T-helper 1 cell (primary cell): ENCODE data around the gene NDOR1.
A peak's percentile ranks its signal among the peaks of the same experiment; 100 is the strongest.
"Not testable (repeated sequence)": the region's sequence is repeated elsewhere in the genome, so short reads cannot be mapped to it uniquely, and the experiment has no call there.

ENCODE experiments used
- DNase-seq, 5 donors: peaks; one replicate each; pipeline ENCODE4 v3.0.0-alpha.2; 2012 to 2020

NDOR1 gene

DNA sequence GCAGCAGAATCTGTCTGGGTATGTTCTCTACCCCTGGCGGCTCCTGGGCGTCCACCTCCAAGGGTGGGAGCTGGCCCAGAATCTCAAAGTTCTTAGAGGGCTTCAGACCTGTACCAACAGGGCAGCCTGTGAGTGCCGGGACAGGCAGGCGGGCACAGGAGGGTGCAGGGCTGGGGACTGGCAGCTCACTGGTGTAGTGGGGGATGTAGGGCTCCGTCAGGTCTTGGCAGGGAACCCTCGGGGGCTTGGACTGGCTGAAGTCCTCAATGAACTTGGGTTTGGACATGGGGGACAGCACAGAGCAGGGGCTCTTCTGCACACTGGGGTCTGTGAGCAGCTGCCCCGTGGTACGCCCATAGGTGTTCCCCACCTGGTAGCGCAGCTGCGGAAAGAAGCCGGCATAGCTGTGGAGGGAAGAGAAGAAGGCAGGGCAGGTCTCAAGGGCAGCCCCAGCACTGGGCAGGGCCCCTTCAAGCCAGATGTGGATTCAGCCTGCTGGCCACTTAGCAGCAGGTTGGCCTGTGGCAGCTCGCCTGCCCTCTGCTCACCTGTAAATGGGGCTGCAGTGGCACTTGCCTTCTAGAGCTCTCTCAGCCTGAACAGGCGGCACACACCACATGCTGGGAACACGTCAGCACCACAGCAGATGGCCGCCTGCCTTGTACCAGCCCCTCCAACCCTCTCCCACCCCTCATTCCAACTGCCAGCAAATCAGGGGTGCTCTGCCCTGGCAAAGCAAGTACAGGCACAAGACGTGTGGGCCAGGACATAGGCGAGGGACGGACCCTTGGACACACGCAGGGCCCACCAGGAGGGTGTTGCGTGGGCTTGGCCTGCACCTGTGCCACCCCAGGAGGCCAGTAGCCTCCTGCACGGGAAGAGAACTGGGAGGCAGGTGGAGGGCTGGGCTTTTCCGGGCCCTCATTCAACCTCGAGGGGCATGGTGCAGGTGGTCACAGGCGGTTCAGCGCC, 40.2 kb downstream of the NDOR1 start:
- DNase-seq = no peak

DNA sequence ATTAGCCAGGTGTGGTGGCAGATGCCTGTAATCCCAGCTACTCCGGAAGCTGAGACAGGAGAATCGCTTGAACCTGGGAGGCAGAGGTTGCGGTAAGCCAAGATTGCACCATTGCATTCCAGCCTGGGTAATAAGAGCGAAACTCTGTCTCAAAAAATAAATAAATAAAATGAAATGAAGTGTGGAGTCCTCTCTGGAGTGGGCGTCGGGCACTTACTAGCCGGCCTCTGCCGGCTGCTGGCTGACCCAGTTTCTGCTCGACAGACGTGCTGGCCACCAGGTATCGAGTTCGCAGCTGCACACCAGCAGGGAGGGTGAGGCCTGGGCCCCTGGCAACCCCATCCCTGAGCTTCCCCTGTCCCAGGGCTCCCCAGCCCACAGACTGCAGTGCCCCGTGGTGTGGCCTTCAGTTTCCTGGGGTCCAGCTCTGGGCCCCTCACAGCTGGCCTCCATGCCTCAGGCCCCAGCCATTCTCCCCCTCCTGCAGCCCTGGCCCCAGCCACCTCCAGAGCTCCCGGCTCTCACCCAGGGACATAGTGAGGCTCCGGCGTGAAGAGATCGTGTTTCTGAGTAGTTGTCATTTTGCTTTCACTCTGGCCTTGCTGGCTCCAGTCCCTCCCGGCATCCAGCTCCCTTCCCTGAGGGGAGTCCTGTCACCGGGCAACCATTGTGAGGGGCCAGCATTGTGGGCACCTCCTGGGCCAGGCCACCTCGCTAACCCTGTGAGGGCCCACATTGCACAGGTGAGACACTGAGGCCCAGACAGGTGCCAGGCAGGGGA, 41.8 kb downstream of the NDOR1 start:
- DNase-seq = no peak

DNA sequence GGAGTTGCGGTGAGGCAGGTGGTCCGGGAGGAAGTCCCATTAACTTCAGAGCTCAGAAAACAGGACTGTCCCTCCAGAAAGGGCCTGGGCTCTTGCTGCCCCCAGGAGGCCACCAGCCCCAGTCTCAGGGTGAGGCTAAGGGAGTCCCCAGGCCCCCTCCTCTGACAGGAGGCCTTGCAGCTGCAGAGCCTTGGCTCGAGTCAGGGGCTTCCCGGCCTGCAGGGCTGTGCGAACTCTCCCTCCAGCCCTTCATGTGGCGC, 42.3 kb downstream of the NDOR1 start:
- DNase-seq = no peak

DNA sequence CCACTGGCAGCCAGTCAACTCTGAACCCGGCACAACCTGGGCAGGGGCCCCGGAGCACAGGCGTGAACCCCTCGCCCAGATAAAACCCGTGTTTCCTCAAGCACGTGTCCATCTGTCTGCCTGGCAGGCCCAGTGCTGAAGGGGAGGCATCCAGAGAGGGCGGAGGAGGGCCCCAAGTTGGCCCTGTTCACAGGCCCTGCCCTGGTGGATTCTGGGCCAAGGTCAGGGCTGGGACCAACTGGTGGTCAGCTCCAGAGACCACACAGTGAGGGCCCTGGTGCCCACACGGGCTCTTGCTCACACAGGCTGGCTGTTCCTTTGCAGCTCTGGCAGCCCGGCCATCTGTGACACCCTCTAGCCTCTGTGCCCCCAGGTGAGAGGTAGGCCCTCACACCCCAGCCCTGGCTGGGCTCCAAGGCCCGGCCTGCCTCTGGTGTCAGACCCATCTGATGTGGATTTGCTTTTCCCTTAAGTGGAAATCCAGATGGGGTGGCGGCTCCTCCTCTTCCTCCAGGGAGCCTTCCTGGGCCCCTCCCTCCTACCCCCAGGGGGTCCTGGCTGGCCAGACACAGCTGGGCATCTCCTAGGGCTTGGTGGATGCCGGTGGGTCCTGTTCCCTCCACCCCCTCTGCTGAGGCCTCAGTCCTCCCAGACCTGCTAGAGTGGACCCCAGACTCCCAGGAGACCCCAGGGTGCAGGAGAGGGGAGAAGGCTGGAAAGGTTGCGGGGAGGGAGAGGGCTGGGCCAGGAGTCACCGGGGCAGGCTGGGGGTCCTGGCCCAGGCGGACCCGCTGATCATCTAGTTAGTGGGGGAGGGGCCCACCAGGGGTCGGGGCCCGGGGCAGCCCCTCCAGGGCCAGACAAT, 45.1 kb downstream of the NDOR1 start:
- no peak for DNase-seq

DNA sequence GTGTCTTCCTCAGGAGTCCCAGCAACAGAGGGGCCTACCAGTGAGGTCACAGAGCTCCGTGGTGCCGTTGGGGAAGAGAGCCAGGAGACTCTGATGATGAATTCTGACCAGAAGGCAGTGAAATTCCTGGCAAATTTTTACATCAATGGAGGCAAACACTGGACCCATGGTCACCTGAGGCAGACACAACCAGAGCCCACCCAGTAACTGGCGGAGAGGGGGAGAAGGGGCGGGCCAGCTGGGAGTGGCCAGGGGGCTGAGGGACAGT, 45.6 kb downstream of the NDOR1 start, which contains the start of gene STPG3:
Gene STPG3, plus strand, starts transcription at position 93 of the 268 bp plus-strand sequence. Its CDS starts 1 bp downstream, at position 94.
- DNase-seq = no peak

DNA sequence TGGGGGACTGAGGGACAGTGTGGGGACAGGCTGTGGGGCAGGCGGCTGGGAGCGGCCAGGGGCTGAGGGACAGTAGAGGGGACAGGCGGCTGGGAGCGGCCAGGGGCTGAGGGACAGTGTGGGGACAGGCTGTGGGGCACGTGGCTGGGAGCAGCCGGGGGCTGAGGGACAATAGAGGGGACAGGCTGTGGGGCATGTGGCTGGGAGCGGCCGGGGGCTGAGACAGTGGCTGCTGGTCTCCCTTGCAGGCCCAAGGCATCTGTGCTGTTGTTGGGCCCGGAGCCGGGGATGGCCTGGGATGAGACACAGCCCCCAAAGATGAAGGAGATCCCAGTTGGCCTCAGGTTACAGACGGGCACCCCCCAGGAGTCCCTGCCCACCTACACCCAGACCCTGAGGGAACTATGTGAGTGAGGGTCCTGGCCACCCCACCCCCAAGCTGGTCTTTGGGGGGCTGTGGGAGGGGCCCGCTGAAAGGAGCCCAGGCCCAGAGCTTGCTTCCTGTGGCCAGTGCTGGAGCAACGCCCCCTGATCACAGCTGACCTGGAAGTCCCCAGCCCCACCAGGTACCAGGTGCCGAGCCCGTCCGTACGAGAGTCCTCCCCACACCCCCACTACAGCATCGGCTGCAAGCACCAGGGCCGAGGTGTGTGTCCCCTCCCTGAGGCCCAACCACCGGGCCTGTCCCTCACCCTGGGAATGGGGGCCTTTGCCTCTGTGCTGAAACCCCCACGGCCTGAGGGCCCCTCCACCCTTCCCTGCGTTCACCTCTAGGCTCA, 46.2 kb downstream of the NDOR1 start:
- DNase-seq = no peak

DNA sequence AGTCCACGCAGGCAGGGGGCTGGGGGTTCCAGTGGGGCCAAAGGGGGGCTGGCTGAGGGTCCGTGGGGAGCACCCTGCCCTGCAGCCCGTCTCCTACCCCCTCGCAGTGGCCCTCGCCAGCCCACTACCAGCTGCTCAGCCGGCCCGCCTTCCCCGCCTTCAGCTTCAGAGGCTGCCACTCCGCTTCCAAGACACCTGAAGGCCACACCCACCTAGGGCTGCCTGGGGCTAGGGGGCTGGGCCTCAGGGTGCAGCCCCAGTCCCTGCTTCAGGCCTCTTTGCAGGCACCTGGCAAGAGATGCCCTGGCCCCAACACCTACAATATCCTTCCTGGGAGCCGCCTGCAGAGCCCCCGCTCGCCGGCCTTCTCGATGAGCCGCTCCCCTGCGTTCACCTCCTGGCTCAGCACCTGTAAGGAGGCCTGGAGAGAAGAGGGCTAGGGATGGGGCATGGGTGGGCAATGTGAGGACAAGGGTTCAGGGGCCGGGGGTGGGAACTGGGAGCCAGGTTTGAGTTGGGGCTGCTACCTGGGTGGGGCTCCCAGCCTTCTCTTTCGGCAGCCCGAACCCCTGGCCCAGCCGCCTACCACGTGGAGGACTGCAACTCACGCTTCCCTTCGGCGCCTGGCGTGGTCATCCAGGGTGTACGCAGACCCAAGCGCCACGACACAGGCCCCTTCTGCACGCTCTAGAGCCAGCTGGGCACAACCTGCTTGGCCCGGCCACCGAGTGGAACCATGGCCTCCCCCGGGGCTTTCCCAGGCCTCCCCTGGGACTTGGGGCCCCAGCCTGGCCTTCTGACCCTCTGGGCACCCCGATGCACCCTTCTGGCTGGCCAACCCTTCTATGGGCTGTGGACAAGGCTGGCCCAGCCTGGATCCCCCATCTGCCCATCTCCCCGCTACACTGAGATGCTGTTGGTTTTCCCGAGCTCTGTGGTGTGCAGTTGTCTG, 47.3 kb downstream of the NDOR1 start:
- DNase-seq = no peak

DNA sequence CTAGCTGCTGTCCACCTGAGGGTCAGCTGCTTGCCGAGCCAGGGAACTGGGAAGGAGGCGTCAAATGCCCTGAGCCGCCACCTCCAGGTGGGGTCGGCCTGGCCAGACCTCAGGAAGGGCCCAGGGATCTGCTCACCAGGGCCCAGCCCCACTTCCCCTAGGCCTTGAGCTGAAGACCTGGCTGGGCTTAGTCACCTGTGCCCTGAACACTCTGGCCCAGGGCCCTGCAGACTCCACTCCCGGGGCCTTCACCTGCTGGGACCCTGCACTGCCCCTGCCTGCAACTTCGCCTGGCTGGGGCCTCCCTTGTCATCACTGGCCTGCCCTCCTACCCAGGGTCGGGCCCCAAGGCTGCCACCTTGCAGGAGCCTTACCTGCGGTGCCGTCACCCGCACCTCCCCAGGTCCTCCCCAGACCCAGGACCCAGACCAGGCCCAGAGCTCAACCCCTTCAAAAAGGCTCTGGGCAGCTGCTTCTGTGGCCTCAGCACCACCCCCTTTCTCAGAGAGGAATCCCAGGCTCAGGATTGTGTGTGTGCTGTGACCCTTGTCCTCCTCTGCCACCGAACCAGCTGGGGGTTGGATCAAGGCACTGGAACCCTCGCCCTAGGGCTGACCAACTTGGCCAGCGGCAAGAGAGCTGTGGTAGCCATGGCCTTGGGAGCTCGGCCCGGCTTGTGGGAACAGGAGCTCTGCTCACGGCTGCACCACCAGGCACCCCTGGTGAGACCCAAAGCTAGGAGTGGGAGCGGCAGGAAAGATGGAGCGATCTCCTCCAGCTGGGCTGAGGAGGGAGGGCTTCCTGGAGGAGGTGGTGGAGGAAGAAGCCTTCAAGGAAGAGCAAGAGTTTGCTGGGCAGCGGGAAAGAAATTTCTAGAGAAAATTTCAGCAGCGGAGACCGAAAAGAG, 48.5 kb downstream of the NDOR1 start:
- DNase-seq = no peak

DNA sequence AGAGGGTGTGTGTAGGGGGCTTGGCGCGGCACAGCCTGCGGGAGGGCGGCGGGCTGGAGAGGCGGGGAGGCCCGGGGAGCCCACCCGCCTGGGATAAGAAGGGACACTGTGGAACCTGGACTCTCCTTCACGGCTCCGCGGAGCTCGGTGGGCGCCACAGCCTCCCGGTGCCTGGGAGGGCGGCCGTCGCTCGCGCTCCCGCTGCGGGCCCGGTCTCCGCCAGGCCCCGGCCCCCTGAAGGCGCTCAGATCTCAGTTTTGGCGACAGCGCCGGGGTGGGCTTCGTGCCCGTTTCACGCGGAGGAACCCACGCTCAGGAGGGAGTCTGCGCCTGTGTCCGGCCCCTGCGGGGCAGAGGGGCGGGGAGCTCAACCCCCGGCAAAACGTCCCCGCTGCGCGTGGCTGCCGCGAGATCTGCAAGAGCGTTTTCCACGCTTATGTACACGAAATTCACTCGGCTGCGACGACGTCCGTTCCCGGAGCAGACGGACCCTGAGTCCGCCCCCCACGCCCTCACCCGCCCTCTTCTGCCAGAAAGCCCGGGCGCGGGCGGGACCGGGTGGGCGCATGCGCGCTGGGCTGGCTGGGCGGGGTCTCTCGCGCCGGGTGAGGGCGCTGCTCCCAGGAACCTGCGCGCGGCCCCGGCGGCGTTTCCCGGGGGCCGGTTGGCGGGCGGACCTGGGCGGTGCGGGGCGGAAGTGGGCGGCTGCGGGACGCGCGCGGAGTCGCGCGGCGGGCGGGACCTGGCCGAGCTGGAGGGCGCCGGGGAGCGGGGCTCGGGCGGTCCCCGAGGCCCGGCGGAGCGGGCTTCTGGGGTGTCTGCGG, 49.3 kb downstream of the NDOR1 start, which contains the start of gene NELFB:
Gene NELFB, plus strand, starts transcription at position 704 of the 824 bp plus-strand sequence.
- DNase-seq = peak; percentile 90 to 97 (median 93)

DNA sequence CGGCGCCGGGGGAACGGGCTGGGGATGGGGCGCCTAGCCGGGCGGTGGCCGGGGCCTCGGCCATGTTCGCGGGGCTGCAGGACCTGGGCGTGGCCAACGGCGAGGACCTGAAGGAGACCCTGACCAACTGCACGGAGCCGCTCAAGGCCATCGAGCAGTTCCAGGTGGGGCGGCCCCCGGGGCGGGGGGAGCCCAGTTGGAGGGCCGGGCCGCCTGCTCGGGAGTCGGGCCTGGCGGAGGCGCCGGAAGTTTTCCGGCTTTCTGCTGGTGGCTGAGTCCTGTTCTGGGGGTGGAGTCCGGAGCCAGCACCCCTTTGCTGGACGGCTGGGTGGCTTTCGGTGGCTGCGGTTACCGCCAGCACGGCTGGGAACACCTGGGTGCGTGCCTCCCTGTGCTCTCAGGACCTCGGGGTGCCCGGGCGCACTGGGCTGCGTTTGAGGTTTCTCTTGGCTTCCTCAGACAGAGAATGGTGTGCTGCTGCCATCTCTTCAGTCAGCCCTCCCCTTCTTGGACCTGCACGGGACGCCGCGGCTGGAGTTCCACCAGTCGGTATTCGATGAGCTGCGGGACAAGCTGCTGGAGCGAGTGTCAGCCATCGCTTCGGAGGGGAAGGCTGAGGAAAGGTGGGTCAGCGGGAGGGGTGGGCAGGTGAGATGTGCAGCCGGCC, 50.1 kb downstream of the NDOR1 start:
- DNase-seq = peak in 1 of 5 donors; percentile 33

DNA sequence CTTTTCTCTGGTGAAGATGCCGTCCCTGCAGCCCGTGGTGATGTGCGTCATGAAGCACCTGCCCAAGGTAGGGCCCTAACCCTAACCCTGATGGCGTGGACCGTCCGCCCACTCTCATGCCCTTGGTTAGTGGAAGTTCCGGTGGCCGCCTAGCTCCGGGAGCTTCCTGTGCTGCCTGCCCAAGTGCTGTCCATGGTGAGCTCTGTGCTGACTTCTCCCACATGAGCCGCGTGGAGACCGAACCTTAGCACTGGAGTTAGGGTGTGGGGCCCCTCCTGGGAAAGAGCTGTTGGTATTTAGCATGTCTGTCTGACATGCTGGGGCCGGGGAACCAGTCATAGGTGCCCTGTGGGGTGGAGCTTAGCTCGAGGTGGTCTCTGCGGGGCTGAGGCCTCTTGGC, 50.9 kb downstream of the NDOR1 start:
- DNase-seq = no peak

DNA sequence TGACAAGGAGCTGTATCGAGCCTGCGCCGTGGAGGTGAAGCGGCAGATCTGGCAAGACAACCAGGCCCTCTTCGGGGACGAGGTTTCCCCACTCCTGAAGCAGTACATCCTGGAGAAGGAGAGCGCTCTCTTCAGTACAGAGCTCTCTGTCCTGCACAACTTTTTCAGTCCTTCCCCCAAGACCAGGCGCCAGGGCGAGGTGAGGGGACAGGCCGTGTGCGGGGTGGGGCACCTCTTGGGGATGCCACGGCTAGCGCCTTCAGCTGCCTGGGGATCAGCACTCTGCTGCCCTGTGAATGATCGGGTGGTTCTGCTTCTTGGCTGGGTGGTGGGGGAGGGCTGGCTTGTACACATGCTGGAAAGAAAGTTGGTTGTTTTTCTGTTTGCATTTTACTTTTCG, 51.4 kb downstream of the NDOR1 start:
- no peak for DNase-seq

DNA sequence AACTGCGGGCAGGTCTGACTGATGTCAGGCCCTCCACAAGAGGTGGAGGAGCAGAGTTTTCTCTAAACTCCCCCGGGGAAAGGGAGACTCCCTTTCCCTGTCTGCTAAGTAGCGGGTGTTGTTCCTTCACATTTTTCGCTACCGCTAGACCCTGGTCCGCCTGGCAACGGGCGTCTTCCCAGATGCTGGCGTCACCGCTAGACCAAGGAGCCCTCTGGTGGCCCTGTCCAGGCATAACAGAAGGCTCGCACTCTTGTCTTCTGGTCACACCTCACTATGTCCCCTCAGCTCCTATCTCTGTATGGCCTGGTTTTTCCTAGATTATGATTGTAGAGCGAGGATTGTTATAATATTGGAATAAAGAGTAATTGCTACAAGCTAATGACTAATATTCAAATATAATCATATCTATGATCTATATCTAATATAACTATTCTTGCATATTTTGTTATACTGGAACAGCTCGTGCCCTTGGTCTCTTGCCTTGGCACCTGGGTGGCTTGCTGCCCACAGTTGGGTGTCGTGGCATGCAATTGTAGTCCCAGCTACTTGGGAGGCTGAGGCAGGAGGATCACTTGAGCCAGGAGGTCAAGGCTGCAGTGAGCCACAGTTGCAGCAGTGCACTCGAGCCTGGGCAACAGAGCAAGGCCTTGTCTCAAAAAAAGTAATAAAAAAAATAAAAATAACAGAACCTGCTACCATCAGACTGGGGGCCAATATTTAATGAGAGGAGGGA, 56.8 kb downstream of the NDOR1 start:
- DNase-seq = not testable (repeated sequence)

DNA sequence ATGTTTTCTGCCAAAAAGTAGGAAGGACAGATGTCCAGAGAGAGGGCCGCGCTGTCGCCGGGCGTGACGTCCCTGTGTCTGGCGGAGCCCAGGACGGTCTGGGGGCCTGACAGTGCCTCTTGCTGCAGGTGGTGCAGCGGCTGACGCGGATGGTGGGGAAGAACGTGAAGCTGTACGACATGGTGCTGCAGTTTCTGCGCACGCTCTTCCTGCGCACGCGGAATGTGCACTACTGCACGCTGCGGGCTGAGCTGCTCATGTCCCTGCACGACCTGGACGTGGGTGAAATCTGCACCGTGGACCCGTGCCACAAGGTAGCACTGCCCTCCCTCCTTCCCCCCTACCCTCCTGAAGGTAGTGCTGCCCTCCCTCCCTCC, 57.4 kb downstream of the NDOR1 start:
- no peak for DNase-seq

DNA sequence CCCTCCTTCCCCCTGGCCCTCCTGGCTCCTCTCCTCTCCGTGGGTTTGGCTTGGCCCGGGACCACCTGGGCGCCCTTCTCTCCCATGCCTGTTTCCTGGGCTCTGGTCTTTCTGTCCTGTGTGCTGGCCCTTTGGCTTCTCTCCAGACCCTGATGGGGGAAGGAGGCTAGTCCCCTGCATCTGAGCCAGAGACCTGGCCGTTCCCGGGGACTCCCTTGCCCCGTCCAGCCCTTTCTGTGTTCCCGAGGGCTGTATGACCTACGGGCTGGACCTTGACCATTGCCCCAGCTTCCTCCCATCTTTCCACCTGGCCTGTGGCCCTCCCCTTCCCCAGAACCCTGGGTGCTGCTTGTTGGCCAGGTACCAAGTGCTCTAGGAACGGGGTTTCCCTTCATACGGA, 58.0 kb downstream of the NDOR1 start:
- DNase-seq = no peak

DNA sequence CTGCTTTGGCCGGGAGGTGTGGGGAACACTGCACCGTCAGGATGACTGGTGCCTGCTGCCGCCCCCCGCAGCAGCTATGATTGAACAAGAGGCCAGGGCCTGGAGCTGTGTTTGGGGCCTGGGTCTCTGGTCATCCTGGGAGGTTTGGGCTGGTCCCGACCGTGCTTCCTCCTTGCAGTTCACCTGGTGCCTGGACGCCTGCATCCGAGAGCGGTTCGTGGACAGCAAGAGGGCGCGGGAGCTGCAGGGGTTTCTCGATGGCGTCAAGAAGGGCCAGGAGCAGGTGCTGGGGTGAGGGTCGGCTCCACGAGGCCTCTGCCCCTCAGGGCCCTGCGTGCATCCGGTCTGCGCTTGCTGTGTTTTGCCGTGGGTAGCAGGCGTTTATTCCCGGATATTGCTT, 58.6 kb downstream of the NDOR1 start:
- no peak for DNase-seq

DNA sequence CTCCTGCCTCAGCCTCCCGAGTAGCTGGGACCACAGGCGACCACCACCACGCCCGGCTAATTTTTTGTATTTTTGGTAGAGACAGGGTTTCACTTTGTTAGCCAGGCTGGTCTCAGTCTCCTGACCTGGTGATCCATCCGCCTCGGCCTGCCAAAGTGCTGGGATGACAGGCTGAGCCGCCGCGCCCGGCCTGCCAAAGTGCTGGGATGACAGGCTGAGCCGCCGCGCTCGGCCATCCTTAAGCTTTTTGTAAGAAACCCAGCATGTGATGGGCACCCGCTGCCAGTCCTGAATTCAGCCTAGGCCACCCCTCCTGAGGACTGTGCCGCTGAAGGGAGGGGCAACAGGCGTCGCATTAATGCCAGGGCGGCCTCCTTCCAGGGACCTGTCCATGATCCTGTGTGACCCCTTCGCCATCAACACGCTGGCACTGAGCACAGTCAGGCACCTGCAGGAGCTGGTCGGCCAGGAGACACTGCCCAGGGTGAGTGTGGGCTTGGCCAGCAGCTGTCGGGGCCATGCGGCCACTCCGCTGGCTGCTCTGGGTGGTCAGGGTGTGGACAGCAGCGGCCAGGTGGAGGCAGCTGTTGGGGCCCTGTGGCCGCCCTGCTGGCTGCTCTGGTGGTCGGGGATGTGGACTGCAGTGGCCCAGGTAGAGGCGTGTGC, 60.1 kb downstream of the NDOR1 start:
- DNase-seq = no peak
